Pancreas (tissue), 10 donors: ENCODE data around the gene SELENOT. TPM values are rescaled to one million over a fixed set of nuclear protein-coding genes. Genes with fewer than 3 reads are reported as not detected.

ENCODE experiments used
- ATAC-seq, 4 donors: fragments of 200-7000 bp; cut with Tn5 transposase; one replicate each; pipeline versions ENCODE4 v1.8.0 to v1.9.1; 2020; ENCODE audit warnings: mild to moderate bottlenecking in 4 of 4, moderate library complexity in 4 of 4
- DNase-seq, 6 donors: peaks; one replicate each; pipeline ENCODE4 v3.0.0-alpha.2; 2020
- FAIRE-seq: peaks from 2 replicates; lab custom pipeline; 2012; peaks lifted over from hg19 to GRCh38; lab: Jason Lieb, UNC
- H3K27ac ChIP-seq, 4 donors: fragments of 200-600 bp; sonication (generic); 1 replicate in 3 of 4; 2 replicates in 1 of 4; pipeline versions ENCODE4 v1.5.0 to v1.8.0; 2020
- H3K27me3 ChIP-seq, 4 donors: fragments of 200-600 bp; one replicate each; pipeline ENCODE4 v1.8.0; 2021
- H3K36me3 ChIP-seq, 3 donors: fragments of 200-600 bp; sonication (generic) in 1 of 3; one replicate each; pipeline versions ENCODE4 v1.5.0 to v1.8.0; 2020 to 2021
- H3K4me1 ChIP-seq, 3 donors: fragments of 200-600 bp; one replicate each; pipeline ENCODE4 v1.8.0; 2021
- H3K4me3 ChIP-seq, 4 donors: fragments of 200-600 bp; sonication (generic) in 2 of 4; one replicate each; pipeline versions ENCODE4 v1.5.0 to v1.8.0; 2020 to 2021
- H3K9me3 ChIP-seq, 4 donors: fragments of 200-600 bp; one replicate each; pipeline ENCODE4 v1.8.0; 2021
- CTCF ChIP-seq, 4 donors: fragments of 200-600 bp; sonication (generic) in 3 of 4; IDR thresholded peaks; one replicate each; pipeline versions ENCODE4 v1.5.0 to v1.8.0; 2021; ENCODE audit warnings: antibody characterized with exemption in 4 of 4
- WGBS, 2 donors: extraction: QIAGEN DNeasy Blood & Tissue Kit; methylation state at CpG; one replicate each; pipeline ENCODE4 v1.1.7; 2013; 5-methylcytosine and 5-hydroxymethylcytosine counted together
- intact Hi-C, 3 donors: fragments of 100-400 bp; cut with DNase I; formaldehyde crosslinking; loops; one replicate each; pipeline versions ENCODE4 v1.11.1 to v1.14.2; 2022
- polyA plus RNA-seq, 2 donors: library from polyadenylated mRNA; stranded (reverse); fragments of 200-250 nt; gene quantifications; one replicate each; pipeline ENCODE4 v1.2.3, GENCODE V29; 2013
- total RNA-seq, 6 donors: library from RNA; stranded (reverse); fragmentation: NEBNext Ultra II Directional in 4 of 6; extraction: Animal tissue kit (Norgen Biotek cat#: 25700) in 4 of 6; gene quantifications; one replicate each; pipeline versions ENCODE4 v1.2.1 to v1.2.4, GENCODE V29; 2021 to 2023
- donor health status: healthy with polysubstance abuse.
- donor health status: DM: no; HTN: no; CAD: no; lungs with moderate emphysema.
- donor health status: DM: no; HTN: no; CAD: no.
- donor health status: control.
- donor health status: control.
- donor health status: Bipolar disorder and iron deficiency.
- donor health status: DM: yes; HTN: yes; CAD: no.
- donor health status: DM: no; HTN: no; CAD: no.
- donor health status: DM: no; HTN: no; CAD: no.
- donor health status: DM: yes; HTN: yes; CAD: no.

SELENOT gene
- total and polyA plus RNA-seq, 8 donors, result 11.2 to 56.9 (median 42.1) TPM

GRCh38 chr3:150640256-150640655, 37.1 kb downstream of the SELENOT start:
- Histone ChIP-seq H3K27ac (no peak overlapping the region), H3K4me3 (no peak overlapping the region), H3K36me3 (no peaks in the 10 kb centered on the region), H3K27me3 (no peaks in the 10 kb centered on the region), H3K9me3 (no peaks in the 10 kb centered on the region), H3K4me1 (no peaks in the 10 kb centered on the region)
- FAIRE-seq (no peak), DNase-seq (no peak), ATAC-seq (no peak)
- WGBS, 2 donors, result 93% methylated on average over 12 of the region's 12 CpGs
- TF ChIP-seq CTCF (IDR thresholded peaks at IDR 0.05), result no peak
- intact Hi-C loops, result no loop called here

GRCh38 chr3:150653110-150653561, 50.0 kb downstream of the SELENOT start:
- no peak overlapping the region for H3K4me3 ChIP-seq
- intact Hi-C loops, result no loop called here
- H3K27me3 ChIP-seq, result no peaks in the 10 kb centered on the region
- 78 to 84% methylated on average over 4 of the region's 4 CpGs for WGBS, 2 donors
- H3K4me1 ChIP-seq, result no peaks in the 10 kb centered on the region
- no peak for FAIRE-seq
- H3K27ac ChIP-seq, result no peak overlapping the region
- DNase-seq, result no peak
- TF ChIP-seq CTCF (IDR thresholded peaks at IDR 0.05), result no peak
- H3K9me3 ChIP-seq, result no peaks in the 10 kb centered on the region
- ATAC-seq, result no peak
- no peaks in the 10 kb centered on the region for H3K36me3 ChIP-seq

- Histone ChIP-seq H3K36me3 (no peaks in the 10 kb centered on the region), H3K27me3 (no peaks in the 10 kb centered on the region), H3K4me3 (no peak overlapping the region), H3K27ac (no peak overlapping the region), H3K4me1 (no peaks in the 10 kb centered on the region), H3K9me3 (no peaks in the 10 kb centered on the region)
- ATAC-seq (no peak), DNase-seq (no peak), FAIRE-seq (no peak)
- 69 to 76% methylated on average over 4 of the region's 4 CpGs for WGBS, 2 donors
- no peak for TF ChIP-seq CTCF (IDR thresholded peaks at IDR 0.05)
- intact Hi-C loops, result no loop called here
Observed at GRCh38 chr3:150656316-150656715, 53.2 kb downstream of the SELENOT start.

GRCh38 chr3:150662410-150663200, 59.5 kb downstream of the SELENOT start:
- intact Hi-C loops, result no loop called here
- FAIRE-seq, result no peak
- no peaks in the 10 kb centered on the region for H3K4me1 ChIP-seq

More at GRCh38 chr3:150662410-150663200, 59.5 kb downstream of the SELENOT start:
- 75 to 77% methylated on average over 7 of the region's 7 CpGs for WGBS, 2 donors
- H3K27me3 ChIP-seq, result no peaks in the 10 kb centered on the region
- DNase-seq, result no peak
- no peaks in the 10 kb centered on the region for H3K9me3 ChIP-seq
- H3K36me3 ChIP-seq, result no peaks in the 10 kb centered on the region
- H3K4me3 ChIP-seq, result no peak overlapping the region
- TF ChIP-seq CTCF (IDR thresholded peaks at IDR 0.05), result no peak
- no peak overlapping the region for H3K27ac ChIP-seq
- ATAC-seq, result no peak
